Effector memory CD4-positive, alpha-beta T cell (primary cell): ENCODE results near the gene POLR3H.
"Not testable (repeated sequence)": the region's sequence is repeated elsewhere in the genome, so short reads cannot be mapped to it uniquely, and the experiment has no call there.

Source experiments
- DNase-seq, 3 donors: peaks; one replicate each; pipeline ENCODE4 v3.0.0-alpha.2; 2020
- H3K27ac ChIP-seq: 2 replicates; pipeline ENCODE4 v1.7.0; 2013; ENCODE audit warnings: mild to moderate bottlenecking, low read length, moderate library complexity; ENCODE audit not compliant: insufficient read depth, poor library complexity, severe bottlenecking
- H3K27me3 ChIP-seq: replicated peaks from 2 replicates; pipeline ENCODE4 v1.7.0; 2013; ENCODE audit warnings: mild to moderate bottlenecking, low read length; ENCODE audit not compliant: insufficient read depth, control insufficient read depth, poor library complexity, severe bottlenecking
- H3K36me3 ChIP-seq: 2 replicates; pipeline ENCODE4 v1.7.0; 2013; ENCODE audit warnings: mild to moderate bottlenecking, low read length, moderate library complexity; ENCODE audit not compliant: control insufficient read depth, insufficient read depth
- H3K4me1 ChIP-seq: 2 replicates; pipeline ENCODE4 v1.7.0; 2013; ENCODE audit warnings: low read length, mild to moderate bottlenecking; ENCODE audit not compliant: control insufficient read depth, insufficient read depth, poor library complexity, severe bottlenecking
- H3K4me3 ChIP-seq: 2 replicates; pipeline ENCODE4 v1.7.0; 2013; ENCODE audit warnings: low read length, low read depth, mild to moderate bottlenecking; ENCODE audit not compliant: insufficient read depth, poor library complexity, severe bottlenecking
- H3K9me3 ChIP-seq: 2 replicates; pipeline ENCODE4 v1.7.0; 2013; ENCODE audit warnings: mild to moderate bottlenecking, low read length, moderate library complexity; ENCODE audit not compliant: control insufficient read depth

Gene POLR3H

GRCh38 chr22:41565403-41566054, 21.3 kb upstream of the POLR3H start:
- DNase-seq = no peak
- Histone ChIP-seq H3K9me3 (no peaks in the 10 kb centered on the region), H3K27ac (no peak overlapping the region), H3K4me3 (no peak overlapping the region), H3K27me3 (no peaks in the 10 kb centered on the region), H3K4me1 (no peaks in the 10 kb centered on the region), H3K36me3 (no peaks in the 10 kb centered on the region)

GRCh38 chr22:41564563-41564962, 20.3 kb upstream of the POLR3H start:
- no peaks in the 10 kb centered on the region for H3K36me3 ChIP-seq
- no peak overlapping the region for H3K4me3 ChIP-seq
- H3K9me3 ChIP-seq = no peaks in the 10 kb centered on the region
- H3K4me1 ChIP-seq = no peaks in the 10 kb centered on the region
- peaks cover 4% of the 10 kb centered on the region for H3K27me3 ChIP-seq
- DNase-seq = no peak
- H3K27ac ChIP-seq = no peak overlapping the region

- no peak overlapping the region for H3K27ac ChIP-seq
- no peak overlapping the region for H3K4me3 ChIP-seq
- peaks cover 4% of the 10 kb centered on the region for H3K27me3 ChIP-seq
- no peaks in the 10 kb centered on the region for H3K36me3 ChIP-seq
- H3K4me1 ChIP-seq = no peaks in the 10 kb centered on the region
- no peak for DNase-seq
- H3K9me3 ChIP-seq = no peaks in the 10 kb centered on the region
Measured at GRCh38 chr22:41563051-41563711, 18.9 kb upstream of the POLR3H start.

GRCh38 chr22:41562461-41562860, 18.2 kb upstream of the POLR3H start:
- no peak overlapping the region for H3K4me3 ChIP-seq
- H3K36me3 ChIP-seq = no peaks in the 10 kb centered on the region
- H3K27ac ChIP-seq = no peak overlapping the region
- H3K4me1 ChIP-seq = no peaks in the 10 kb centered on the region
- H3K27me3 ChIP-seq = peaks cover 8% of the 10 kb centered on the region
- H3K9me3 ChIP-seq = no peaks in the 10 kb centered on the region
- no peak for DNase-seq

- Histone ChIP-seq H3K4me3 (no peak overlapping the region), H3K27me3 (peaks cover 10% of the 10 kb centered on the region), H3K9me3 (no peaks in the 10 kb centered on the region), H3K36me3 (no peaks in the 10 kb centered on the region), H3K27ac (no peak overlapping the region), H3K4me1 (no peaks in the 10 kb centered on the region)
- DNase-seq = no peak
Measured at GRCh38 chr22:41561788-41562187, 17.5 kb upstream of the POLR3H start.

GRCh38 chr22:41561335-41561734, 17.1 kb upstream of the POLR3H start:
- no peaks in the 10 kb centered on the region for H3K9me3 ChIP-seq
- H3K4me3 ChIP-seq = no peak overlapping the region
- DNase-seq = no peak
- no peaks in the 10 kb centered on the region for H3K36me3 ChIP-seq
- no peak overlapping the region for H3K27ac ChIP-seq
- H3K27me3 ChIP-seq = peaks cover 10% of the 10 kb centered on the region
- H3K4me1 ChIP-seq = no peaks in the 10 kb centered on the region

GRCh38 chr22:41560095-41560471, 15.8 kb upstream of the POLR3H start:
- Histone ChIP-seq H3K4me3 (no peak overlapping the region), H3K36me3 (no peaks in the 10 kb centered on the region), H3K27ac (no peak overlapping the region), H3K9me3 (no peaks in the 10 kb centered on the region), H3K27me3 (peaks cover 10% of the 10 kb centered on the region), H3K4me1 (no peaks in the 10 kb centered on the region)
- no peak for DNase-seq

GRCh38 chr22:41558241-41558630, 14.0 kb upstream of the POLR3H start:
- not testable (repeated sequence) for H3K4me1 ChIP-seq, H3K4me3 ChIP-seq, H3K36me3 ChIP-seq, DNase-seq, H3K27me3 ChIP-seq, H3K27ac ChIP-seq, H3K9me3 ChIP-seq

GRCh38 chr22:41557401-41558240, 13.4 kb upstream of the POLR3H start:
- no peak for DNase-seq
- H3K9me3 ChIP-seq = no peaks in the 10 kb centered on the region
- no peak overlapping the region for H3K27ac ChIP-seq
- no peaks in the 10 kb centered on the region for H3K4me1 ChIP-seq
- H3K4me3 ChIP-seq = no peak overlapping the region
- peaks cover 10% of the 10 kb centered on the region for H3K27me3 ChIP-seq
- no peaks in the 10 kb centered on the region for H3K36me3 ChIP-seq

- Histone ChIP-seq H3K27me3 (peaks cover 10% of the 10 kb centered on the region), H3K4me3 (no peak overlapping the region), H3K36me3 (no peaks in the 10 kb centered on the region), H3K27ac (no peak overlapping the region), H3K9me3 (no peaks in the 10 kb centered on the region), H3K4me1 (no peaks in the 10 kb centered on the region)
- DNase-seq = no peak
Measured at GRCh38 chr22:41556561-41556960, 12.3 kb upstream of the POLR3H start.
